Mucosa of rectum (tissue), 2 donors: ENCODE results near the gene DNAAF9.
"Not testable (repeated sequence)": the region's sequence is repeated elsewhere in the genome, so short reads cannot be mapped to it uniquely, and the experiment has no call there.

Experiments used
- H3K27ac ChIP-seq, 2 donors: one replicate each; pipeline ENCODE4 v1.7.0; 2013; ENCODE audit warnings: inconsistent platforms in 2 of 2, low read depth in 2 of 2, low read length in 2 of 2
- H3K27me3 ChIP-seq, 2 donors: one replicate each; pipeline ENCODE4 v1.7.0; 2013; ENCODE audit warnings: low read length in 2 of 2; ENCODE audit not compliant: control insufficient read depth in 2 of 2, insufficient read depth in 2 of 2
- H3K36me3 ChIP-seq, 2 donors: one replicate each; pipeline ENCODE4 v1.7.0; 2013; ENCODE audit warnings: low read length in 2 of 2; ENCODE audit not compliant: control insufficient read depth in 2 of 2, insufficient read depth in 2 of 2
- H3K4me1 ChIP-seq, 2 donors: one replicate each; pipeline ENCODE4 v1.7.0; 2013; ENCODE audit warnings: low read length in 2 of 2, mild to moderate bottlenecking in 1 of 2; ENCODE audit not compliant: control insufficient read depth in 2 of 2, insufficient read depth in 2 of 2
- H3K4me3 ChIP-seq, 2 donors: one replicate each; pipeline ENCODE4 v1.7.0; 2013; ENCODE audit warnings: low read length in 2 of 2
- H3K9ac ChIP-seq, 2 donors: one replicate each; pipeline ENCODE4 v1.7.0; 2013; ENCODE audit warnings: low read length in 2 of 2, low read depth in 1 of 2, mild to moderate bottlenecking in 1 of 2
- H3K9me3 ChIP-seq, 2 donors: one replicate each; pipeline ENCODE4 v1.7.0; 2013; ENCODE audit warnings: low read length in 2 of 2; ENCODE audit not compliant: control insufficient read depth in 2 of 2
- donor health status: healthy.
- donor health status: Normal muscosa, but diverticular disease.

Gene DNAAF9

GRCh38 chr20:3433744-3434143 lies 26.3 kb upstream of the DNAAF9 start:
- peaks cover 24 to 52% of the 10 kb centered on the region in 2 donors for H3K27me3 ChIP-seq
- H3K27ac ChIP-seq, result no peak overlapping the region

GRCh38 chr20:3432844-3433243 lies 25.4 kb upstream of the DNAAF9 start:
- no peak overlapping the region for H3K9ac ChIP-seq
- peaks cover 24 to 49% of the 10 kb centered on the region in 2 donors for H3K27me3 ChIP-seq
- no peak overlapping the region for H3K27ac ChIP-seq
- H3K9me3 ChIP-seq, result no peaks in the 10 kb centered on the region
- H3K4me1 ChIP-seq, result peaks cover 0 to 2% of the 10 kb centered on the region in 2 donors
- H3K4me3 ChIP-seq, result no peak overlapping the region
- H3K36me3 ChIP-seq, result no peaks in the 10 kb centered on the region

More at GRCh38 chr20:3433744-3434143, 26.3 kb upstream of the DNAAF9 start:
- Histone ChIP-seq H3K9ac (no peak overlapping the region), H3K36me3 (no peaks in the 10 kb centered on the region), H3K9me3 (no peaks in the 10 kb centered on the region), H3K4me3 (no peak overlapping the region), H3K4me1 (peaks cover 0 to 2% of the 10 kb centered on the region in 2 donors)

- H3K27ac ChIP-seq, result no peak overlapping the region
- H3K9ac ChIP-seq, result no peak overlapping the region
- no peaks in the 10 kb centered on the region for H3K4me1 ChIP-seq
- no peak overlapping the region for H3K4me3 ChIP-seq
- no peaks in the 10 kb centered on the region for H3K36me3 ChIP-seq
- H3K9me3 ChIP-seq, result no peaks in the 10 kb centered on the region
- H3K27me3 ChIP-seq, result peaks cover 23 to 49% of the 10 kb centered on the region in 2 donors
These were observed 23.6 kb upstream of the DNAAF9 start for GRCh38 chr20:3431109-3431508.

- Histone ChIP-seq H3K4me3 (no peak overlapping the region), H3K27ac (no peak overlapping the region), H3K36me3 (no peaks in the 10 kb centered on the region), H3K9me3 (no peaks in the 10 kb centered on the region), H3K27me3 (peaks cover 17 to 43% of the 10 kb centered on the region in 2 donors), H3K4me1 (no peaks in the 10 kb centered on the region), H3K9ac (no peak overlapping the region)
These were observed 23.1 kb upstream of the DNAAF9 start for GRCh38 chr20:3430376-3431069.

GRCh38 chr20:3426766-3427165 lies 19.3 kb upstream of the DNAAF9 start:
- not testable (repeated sequence) for H3K27ac ChIP-seq, H3K36me3 ChIP-seq, H3K4me3 ChIP-seq, H3K4me1 ChIP-seq, H3K9ac ChIP-seq, H3K9me3 ChIP-seq
- peaks cover 14 to 24% of the 10 kb centered on the region in 2 donors for H3K27me3 ChIP-seq

GRCh38 chr20:3423126-3423525 lies 15.7 kb upstream of the DNAAF9 start:
- H3K27me3 ChIP-seq, result peaks cover 6 to 11% of the 10 kb centered on the region in 2 donors
- H3K27ac ChIP-seq, result no peak overlapping the region
- no peaks in the 10 kb centered on the region for H3K9me3 ChIP-seq
- no peaks in the 10 kb centered on the region for H3K36me3 ChIP-seq
- H3K4me3 ChIP-seq, result no peak overlapping the region
- H3K9ac ChIP-seq, result no peak overlapping the region
- no peaks in the 10 kb centered on the region for H3K4me1 ChIP-seq

- Histone ChIP-seq H3K27ac (no peak overlapping the region), H3K36me3 (no peaks in the 10 kb centered on the region), H3K4me1 (no peaks in the 10 kb centered on the region), H3K27me3 (peaks cover 4 to 6% of the 10 kb centered on the region in 2 donors), H3K9ac (no peak overlapping the region), H3K4me3 (no peak overlapping the region), H3K9me3 (no peaks in the 10 kb centered on the region)
These were observed 14.5 kb upstream of the DNAAF9 start for GRCh38 chr20:3421985-3422384.

GRCh38 chr20:3420211-3420707 lies 12.8 kb upstream of the DNAAF9 start:
- Histone ChIP-seq H3K27me3 (peaks cover 4 to 6% of the 10 kb centered on the region in 2 donors), H3K4me3 (no peak overlapping the region), H3K9ac (no peak overlapping the region), H3K27ac (no peak overlapping the region), H3K36me3 (no peaks in the 10 kb centered on the region), H3K9me3 (no peaks in the 10 kb centered on the region), H3K4me1 (no peaks in the 10 kb centered on the region)

- not testable (repeated sequence) for H3K9me3 ChIP-seq, H3K4me3 ChIP-seq, H3K4me1 ChIP-seq, H3K27ac ChIP-seq, H3K27me3 ChIP-seq, H3K9ac ChIP-seq, H3K36me3 ChIP-seq
These were observed 10.7 kb upstream of the DNAAF9 start for GRCh38 chr20:3418161-3418560.

- Histone ChIP-seq H3K9me3 (no peaks in the 10 kb centered on the region), H3K4me3 (no peak overlapping the region), H3K27me3 (peaks cover 0 to 4% of the 10 kb centered on the region in 2 donors), H3K9ac (no peak overlapping the region), H3K36me3 (no peaks in the 10 kb centered on the region), H3K4me1 (no peaks in the 10 kb centered on the region), H3K27ac (no peak overlapping the region)
These were observed 6.7 kb upstream of the DNAAF9 start for GRCh38 chr20:3414122-3414521.
